GM23338 (cell line): Measurements from ENCODE around the gene HLA-DQB1.

Experiments used
- EZH2 ChIP-seq: fragments of 200-600 bp; sonication (generic); IDR thresholded peaks from one replicate; pipeline ENCODE4 v1.8.0; 2017; ENCODE audit warnings: antibody characterized with exemption, mild to moderate bottlenecking, low read depth; ENCODE audit not compliant: unreplicated experiment
- EZH2phosphoT487 ChIP-seq: fragments of 200-600 bp; sonication (generic); IDR thresholded peaks from one replicate; pipeline ENCODE4 v1.8.1; 2018; ENCODE audit warnings: antibody characterized with exemption; ENCODE audit not compliant: unreplicated experiment
- JUNB ChIP-seq: IDR thresholded peaks from one replicate; pipeline ENCODE4 v1.6.1; 2016; ENCODE audit warnings: antibody characterized with exemption; ENCODE audit not compliant: unreplicated experiment
- POLR2AphosphoS5 ChIP-seq: IDR thresholded peaks from 2 replicates; pipeline ENCODE4 v1.6.1; 2016; ENCODE audit warnings: antibody characterized with exemption, low read depth
- ZNF114 ChIP-seq: fragments of 250-450 bp; sonication (Bioruptor Pico); IDR thresholded peaks from 2 replicates; pipeline ENCODE4 v1.5.0; 2020; ENCODE audit warnings: mild to moderate bottlenecking, moderate library complexity
- ZNF331 ChIP-seq: fragments of 250-450 bp; sonication (Bioruptor Pico); IDR thresholded peaks from 2 replicates; pipeline ENCODE4 v1.5.0; 2020; ENCODE audit warnings: low read depth, mild to moderate bottlenecking, moderate library complexity
- TF ChIP-seq, protein P1 (sequence below), 2 experiments: fragments of 200-600 bp in 1 of 2; sonication (generic) in 1 of 2; conservative IDR thresholded peaks; 2 replicates each; pipeline versions ENCODE4 v1.5.1 to v1.6.1; 2016 to 2017; ENCODE audit warnings: antibody characterized with exemption in 2 of 2, low read depth in 2 of 2, mild to moderate bottlenecking in 2 of 2, moderate library complexity in 1 of 2
- TF ChIP-seq, protein P2 (sequence below): IDR thresholded peaks from one replicate; pipeline ENCODE4 v1.6.1; 2018; ENCODE audit warnings: antibody characterized with exemption; ENCODE audit not compliant: unreplicated experiment
- TF ChIP-seq, protein P3 (sequence below): fragments of 250-450 bp; sonication (Bioruptor Pico); IDR thresholded peaks from 2 replicates; pipeline ENCODE4 v1.5.0; 2020; ENCODE audit warnings: mild to moderate bottlenecking, moderate library complexity
- TF ChIP-seq, protein P4 (sequence below): IDR thresholded peaks from 2 replicates; pipeline ENCODE4 v1.6.1; 2016; ENCODE audit warnings: antibody characterized with exemption

DNA sequence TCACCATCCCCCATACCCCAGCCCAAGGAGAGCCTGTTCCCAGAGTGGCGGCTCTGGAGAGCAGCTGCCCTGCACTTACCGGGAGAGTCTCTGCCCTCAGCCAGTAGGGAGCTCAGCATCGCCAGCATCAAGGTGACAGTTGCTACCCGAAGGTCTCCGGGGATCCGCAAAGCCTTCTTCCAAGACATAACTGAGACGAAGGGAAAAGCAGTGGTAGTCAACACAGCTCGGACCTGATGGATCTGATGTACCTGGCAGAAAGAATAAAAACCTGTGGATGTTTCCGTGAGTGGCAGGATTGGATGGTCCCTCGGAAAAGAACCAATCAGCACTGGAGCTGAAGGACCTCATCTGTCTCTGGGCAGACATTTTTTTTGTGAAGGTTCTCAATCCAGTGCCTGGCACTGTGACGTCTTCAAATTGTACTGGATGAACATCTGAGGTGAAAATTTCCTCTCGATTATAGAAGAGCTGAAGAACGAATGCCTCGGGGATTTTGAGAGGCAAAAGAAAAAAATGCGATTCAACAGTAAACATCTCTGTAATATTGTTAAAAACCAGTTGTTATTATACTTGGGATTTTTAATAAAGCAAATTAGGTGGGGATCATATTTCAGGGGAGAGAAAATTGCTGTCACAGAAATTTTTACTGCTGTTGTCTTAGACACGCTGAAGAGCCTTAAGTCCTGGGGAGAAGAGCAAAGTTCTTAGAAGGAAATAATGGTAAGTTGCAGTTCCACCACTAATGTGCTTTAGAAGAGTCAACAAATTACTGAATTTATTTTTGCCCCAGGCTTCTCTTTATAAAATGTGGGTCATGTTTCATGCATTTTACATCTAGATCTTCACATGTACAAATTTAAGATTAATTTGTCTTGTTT, at the start of gene HLA-DQB1:
- TF ChIP-seq POLR2AphosphoS5, result no peak
- TF ChIP-seq, protein P1, sequence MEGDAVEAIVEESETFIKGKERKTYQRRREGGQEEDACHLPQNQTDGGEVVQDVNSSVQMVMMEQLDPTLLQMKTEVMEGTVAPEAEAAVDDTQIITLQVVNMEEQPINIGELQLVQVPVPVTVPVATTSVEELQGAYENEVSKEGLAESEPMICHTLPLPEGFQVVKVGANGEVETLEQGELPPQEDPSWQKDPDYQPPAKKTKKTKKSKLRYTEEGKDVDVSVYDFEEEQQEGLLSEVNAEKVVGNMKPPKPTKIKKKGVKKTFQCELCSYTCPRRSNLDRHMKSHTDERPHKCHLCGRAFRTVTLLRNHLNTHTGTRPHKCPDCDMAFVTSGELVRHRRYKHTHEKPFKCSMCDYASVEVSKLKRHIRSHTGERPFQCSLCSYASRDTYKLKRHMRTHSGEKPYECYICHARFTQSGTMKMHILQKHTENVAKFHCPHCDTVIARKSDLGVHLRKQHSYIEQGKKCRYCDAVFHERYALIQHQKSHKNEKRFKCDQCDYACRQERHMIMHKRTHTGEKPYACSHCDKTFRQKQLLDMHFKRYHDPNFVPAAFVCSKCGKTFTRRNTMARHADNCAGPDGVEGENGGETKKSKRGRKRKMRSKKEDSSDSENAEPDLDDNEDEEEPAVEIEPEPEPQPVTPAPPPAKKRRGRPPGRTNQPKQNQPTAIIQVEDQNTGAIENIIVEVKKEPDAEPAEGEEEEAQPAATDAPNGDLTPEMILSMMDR (conservative IDR thresholded peaks at IDR 0.05; ENCODE audit: low read depth in 2 of 2), result no peak
- TF ChIP-seq, protein P2, sequence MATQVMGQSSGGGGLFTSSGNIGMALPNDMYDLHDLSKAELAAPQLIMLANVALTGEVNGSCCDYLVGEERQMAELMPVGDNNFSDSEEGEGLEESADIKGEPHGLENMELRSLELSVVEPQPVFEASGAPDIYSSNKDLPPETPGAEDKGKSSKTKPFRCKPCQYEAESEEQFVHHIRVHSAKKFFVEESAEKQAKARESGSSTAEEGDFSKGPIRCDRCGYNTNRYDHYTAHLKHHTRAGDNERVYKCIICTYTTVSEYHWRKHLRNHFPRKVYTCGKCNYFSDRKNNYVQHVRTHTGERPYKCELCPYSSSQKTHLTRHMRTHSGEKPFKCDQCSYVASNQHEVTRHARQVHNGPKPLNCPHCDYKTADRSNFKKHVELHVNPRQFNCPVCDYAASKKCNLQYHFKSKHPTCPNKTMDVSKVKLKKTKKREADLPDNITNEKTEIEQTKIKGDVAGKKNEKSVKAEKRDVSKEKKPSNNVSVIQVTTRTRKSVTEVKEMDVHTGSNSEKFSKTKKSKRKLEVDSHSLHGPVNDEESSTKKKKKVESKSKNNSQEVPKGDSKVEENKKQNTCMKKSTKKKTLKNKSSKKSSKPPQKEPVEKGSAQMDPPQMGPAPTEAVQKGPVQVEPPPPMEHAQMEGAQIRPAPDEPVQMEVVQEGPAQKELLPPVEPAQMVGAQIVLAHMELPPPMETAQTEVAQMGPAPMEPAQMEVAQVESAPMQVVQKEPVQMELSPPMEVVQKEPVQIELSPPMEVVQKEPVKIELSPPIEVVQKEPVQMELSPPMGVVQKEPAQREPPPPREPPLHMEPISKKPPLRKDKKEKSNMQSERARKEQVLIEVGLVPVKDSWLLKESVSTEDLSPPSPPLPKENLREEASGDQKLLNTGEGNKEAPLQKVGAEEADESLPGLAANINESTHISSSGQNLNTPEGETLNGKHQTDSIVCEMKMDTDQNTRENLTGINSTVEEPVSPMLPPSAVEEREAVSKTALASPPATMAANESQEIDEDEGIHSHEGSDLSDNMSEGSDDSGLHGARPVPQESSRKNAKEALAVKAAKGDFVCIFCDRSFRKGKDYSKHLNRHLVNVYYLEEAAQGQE, result no peak
- TF ChIP-seq, protein P3, sequence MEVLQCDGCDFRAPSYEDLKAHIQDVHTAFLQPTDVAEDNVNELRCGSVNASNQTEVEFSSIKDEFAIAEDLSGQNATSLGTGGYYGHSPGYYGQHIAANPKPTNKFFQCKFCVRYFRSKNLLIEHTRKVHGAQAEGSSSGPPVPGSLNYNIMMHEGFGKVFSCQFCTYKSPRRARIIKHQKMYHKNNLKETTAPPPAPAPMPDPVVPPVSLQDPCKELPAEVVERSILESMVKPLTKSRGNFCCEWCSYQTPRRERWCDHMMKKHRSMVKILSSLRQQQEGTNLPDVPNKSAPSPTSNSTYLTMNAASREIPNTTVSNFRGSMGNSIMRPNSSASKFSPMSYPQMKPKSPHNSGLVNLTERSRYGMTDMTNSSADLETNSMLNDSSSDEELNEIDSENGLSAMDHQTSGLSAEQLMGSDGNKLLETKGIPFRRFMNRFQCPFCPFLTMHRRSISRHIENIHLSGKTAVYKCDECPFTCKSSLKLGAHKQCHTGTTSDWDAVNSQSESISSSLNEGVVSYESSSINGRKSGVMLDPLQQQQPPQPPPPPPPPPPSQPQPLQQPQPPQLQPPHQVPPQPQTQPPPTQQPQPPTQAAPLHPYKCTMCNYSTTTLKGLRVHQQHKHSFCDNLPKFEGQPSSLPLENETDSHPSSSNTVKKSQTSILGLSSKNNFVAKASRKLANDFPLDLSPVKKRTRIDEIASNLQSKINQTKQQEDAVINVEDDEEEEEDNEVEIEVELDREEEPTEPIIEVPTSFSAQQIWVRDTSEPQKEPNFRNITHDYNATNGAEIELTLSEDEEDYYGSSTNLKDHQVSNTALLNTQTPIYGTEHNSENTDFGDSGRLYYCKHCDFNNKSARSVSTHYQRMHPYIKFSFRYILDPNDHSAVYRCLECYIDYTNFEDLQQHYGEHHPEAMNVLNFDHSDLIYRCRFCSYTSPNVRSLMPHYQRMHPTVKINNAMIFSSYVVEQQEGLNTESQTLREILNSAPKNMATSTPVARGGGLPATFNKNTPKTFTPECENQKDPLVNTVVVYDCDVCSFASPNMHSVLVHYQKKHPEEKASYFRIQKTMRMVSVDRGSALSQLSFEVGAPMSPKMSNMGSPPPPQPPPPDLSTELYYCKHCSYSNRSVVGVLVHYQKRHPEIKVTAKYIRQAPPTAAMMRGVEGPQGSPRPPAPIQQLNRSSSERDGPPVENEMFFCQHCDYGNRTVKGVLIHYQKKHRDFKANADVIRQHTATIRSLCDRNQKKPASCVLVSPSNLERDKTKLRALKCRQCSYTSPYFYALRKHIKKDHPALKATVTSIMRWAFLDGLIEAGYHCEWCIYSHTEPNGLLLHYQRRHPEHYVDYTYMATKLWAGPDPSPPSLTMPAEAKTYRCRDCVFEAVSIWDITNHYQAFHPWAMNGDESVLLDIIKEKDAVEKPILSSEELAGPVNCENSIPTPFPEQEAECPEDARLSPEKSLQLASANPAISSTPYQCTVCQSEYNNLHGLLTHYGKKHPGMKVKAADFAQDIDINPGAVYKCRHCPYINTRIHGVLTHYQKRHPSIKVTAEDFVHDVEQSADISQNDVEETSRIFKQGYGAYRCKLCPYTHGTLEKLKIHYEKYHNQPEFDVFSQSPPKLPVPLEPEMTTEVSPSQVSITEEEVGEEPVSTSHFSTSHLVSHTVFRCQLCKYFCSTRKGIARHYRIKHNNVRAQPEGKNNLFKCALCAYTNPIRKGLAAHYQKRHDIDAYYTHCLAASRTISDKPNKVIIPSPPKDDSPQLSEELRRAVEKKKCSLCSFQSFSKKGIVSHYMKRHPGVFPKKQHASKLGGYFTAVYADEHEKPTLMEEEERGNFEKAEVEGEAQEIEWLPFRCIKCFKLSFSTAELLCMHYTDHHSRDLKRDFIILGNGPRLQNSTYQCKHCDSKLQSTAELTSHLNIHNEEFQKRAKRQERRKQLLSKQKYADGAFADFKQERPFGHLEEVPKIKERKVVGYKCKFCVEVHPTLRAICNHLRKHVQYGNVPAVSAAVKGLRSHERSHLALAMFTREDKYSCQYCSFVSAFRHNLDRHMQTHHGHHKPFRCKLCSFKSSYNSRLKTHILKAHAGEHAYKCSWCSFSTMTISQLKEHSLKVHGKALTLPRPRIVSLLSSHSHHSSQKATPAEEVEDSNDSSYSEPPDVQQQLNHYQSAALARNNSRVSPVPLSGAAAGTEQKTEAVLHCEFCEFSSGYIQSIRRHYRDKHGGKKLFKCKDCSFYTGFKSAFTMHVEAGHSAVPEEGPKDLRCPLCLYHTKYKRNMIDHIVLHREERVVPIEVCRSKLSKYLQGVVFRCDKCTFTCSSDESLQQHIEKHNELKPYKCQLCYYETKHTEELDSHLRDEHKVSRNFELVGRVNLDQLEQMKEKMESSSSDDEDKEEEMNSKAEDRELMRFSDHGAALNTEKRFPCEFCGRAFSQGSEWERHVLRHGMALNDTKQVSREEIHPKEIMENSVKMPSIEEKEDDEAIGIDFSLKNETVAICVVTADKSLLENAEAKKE (CRISPR knock-in tag), result no peak
- TF ChIP-seq, protein P4, sequence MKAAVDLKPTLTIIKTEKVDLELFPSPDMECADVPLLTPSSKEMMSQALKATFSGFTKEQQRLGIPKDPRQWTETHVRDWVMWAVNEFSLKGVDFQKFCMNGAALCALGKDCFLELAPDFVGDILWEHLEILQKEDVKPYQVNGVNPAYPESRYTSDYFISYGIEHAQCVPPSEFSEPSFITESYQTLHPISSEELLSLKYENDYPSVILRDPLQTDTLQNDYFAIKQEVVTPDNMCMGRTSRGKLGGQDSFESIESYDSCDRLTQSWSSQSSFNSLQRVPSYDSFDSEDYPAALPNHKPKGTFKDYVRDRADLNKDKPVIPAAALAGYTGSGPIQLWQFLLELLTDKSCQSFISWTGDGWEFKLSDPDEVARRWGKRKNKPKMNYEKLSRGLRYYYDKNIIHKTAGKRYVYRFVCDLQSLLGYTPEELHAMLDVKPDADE, result no peak
- peak; percentile 34 for TF ChIP-seq EZH2
- no peak for TF ChIP-seq ZNF331
- no peak for TF ChIP-seq EZH2phosphoT487
- no peak for TF ChIP-seq ZNF114 (CRISPR knock-in tag)
- no peak for TF ChIP-seq JUNB
